Spleen (tissue), 7 donors: ENCODE measurements around the gene WDR5B.

Experiments
- POLR2A ChIP-seq, 3 donors: fragments of 450-650 bp; IDR thresholded peaks; one replicate each; pipeline ENCODE4 v1.5.1; 2017; ENCODE audit warnings: antibody characterized with exemption in 3 of 3, mild to moderate bottlenecking in 1 of 3
- POLR2AphosphoS5 ChIP-seq, 3 donors: sonication (generic); formaldehyde crosslinking; IDR thresholded peaks; one replicate each; pipeline ENCODE4 v1.5.1; 2017; ENCODE audit warnings: antibody characterized with exemption in 3 of 3
- TF ChIP-seq, protein P1 (sequence below), 11 experiments: fragments of 200-600 bp in 7 of 11; fragments of 450-650 bp in 4 of 11; sonication (generic) in 4 of 11; IDR thresholded peaks in 8 of 11; conservative IDR thresholded peaks in 3 of 11; 1 replicate in 7 of 11; 2 replicates in 4 of 11; pipeline versions ENCODE4 v1.4.0 to v1.8.0; 2016 to 2021; ENCODE audit warnings: antibody characterized with exemption in 11 of 11, inconsistent platforms in 4 of 11, mild to moderate bottlenecking in 1 of 11
- donor health status: DM: no; HTN: no; CAD: no; lungs with moderate emphysema.
- donor health status: DM: no; HTN: no; CAD: no.
- donor health status: DM: no; HTN: no; CAD: no.

DNA sequence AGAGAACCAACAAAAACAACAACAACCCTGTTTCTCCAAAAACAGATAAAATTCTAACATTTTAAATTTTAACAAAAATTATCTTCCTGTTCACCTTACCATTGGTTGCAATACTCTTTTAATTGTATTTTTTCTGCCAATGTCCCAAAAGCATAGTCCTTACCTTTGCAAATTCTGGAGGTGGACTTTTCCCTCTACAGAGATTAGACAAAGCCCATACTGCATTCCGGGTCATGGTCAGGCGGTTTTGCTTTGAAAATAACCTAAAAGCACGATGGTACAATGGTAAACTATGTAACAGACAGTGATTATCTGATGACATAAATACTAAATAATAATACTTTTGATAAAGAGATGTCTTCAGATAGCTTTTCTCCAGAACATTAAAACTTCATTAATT lies 35.5 kb upstream of the WDR5B start:
- TF ChIP-seq, protein P1, sequence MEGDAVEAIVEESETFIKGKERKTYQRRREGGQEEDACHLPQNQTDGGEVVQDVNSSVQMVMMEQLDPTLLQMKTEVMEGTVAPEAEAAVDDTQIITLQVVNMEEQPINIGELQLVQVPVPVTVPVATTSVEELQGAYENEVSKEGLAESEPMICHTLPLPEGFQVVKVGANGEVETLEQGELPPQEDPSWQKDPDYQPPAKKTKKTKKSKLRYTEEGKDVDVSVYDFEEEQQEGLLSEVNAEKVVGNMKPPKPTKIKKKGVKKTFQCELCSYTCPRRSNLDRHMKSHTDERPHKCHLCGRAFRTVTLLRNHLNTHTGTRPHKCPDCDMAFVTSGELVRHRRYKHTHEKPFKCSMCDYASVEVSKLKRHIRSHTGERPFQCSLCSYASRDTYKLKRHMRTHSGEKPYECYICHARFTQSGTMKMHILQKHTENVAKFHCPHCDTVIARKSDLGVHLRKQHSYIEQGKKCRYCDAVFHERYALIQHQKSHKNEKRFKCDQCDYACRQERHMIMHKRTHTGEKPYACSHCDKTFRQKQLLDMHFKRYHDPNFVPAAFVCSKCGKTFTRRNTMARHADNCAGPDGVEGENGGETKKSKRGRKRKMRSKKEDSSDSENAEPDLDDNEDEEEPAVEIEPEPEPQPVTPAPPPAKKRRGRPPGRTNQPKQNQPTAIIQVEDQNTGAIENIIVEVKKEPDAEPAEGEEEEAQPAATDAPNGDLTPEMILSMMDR (IDR thresholded peaks at IDR 0.05 in 8 of 11, conservative IDR thresholded peaks at IDR 0.05 in 3 of 11): no peak
- TF ChIP-seq POLR2AphosphoS5 (IDR thresholded peaks at IDR 0.05) (no peak), POLR2A (IDR thresholded peaks at IDR 0.05) (no peak)
